ENCODE measurements around the gene MEGF11. TPM values are rescaled to one million over a fixed set of nuclear protein-coding genes. Genes with fewer than 3 reads are reported as not detected.

Gene MEGF11
- not detected in 2 replicates for total RNA-seq (2014; rRNA removed; shearing (Covaris generic); ENCODE audit: low replicate concordance)

GRCh38 chr15:66253418-66254088 lies at the start of gene MEGF11:
Gene MEGF11 (minus strand): TSS chr15:66253750. CDS start chr15:66128403, 125,347 bp downstream.
- Histone ChIP-seq H3K9ac (ENCODE audit: low read length) (no peak within 1 kb of the TSS), H2AFZ (ENCODE audit: low read length) (no peak within 1 kb of the TSS), H3K27ac (ENCODE audit: low read length) (no peak within 1 kb of the TSS), H3K79me2 (ENCODE audit: low read length) (no peaks in the 10 kb centered on the region), H3K9me2 (replicated peaks; ENCODE audit: insufficient read depth, low read length) (no peaks in the 10 kb centered on the region), H3K27me3 (ENCODE audit: low read length) (no peaks in the 10 kb centered on the region; the same call in 1 of the 2 replicates), H3K36me3 (ENCODE audit: insufficient read depth, low read length) (no peaks in the 10 kb centered on the region), H3K4me3 (ENCODE audit: low read length) (no peak within 1 kb of the TSS), H4K20me1 (ENCODE audit: insufficient read depth, low read depth, low read length) (no peaks in the 10 kb centered on the region), H3K4me2 (ENCODE audit: low read depth, low read length, poor library complexity, severe bottlenecking) (no peak within 1 kb of the TSS), H3K4me1 (ENCODE audit: low read length) (no peaks in the 10 kb centered on the region), H3K9me3 (ENCODE audit: low read length) (no peaks in the 10 kb centered on the region)
- no peak for DNase-seq

- Histone ChIP-seq H3K27me3 (ENCODE audit: low read length) (no peaks in the 10 kb centered on the region), H3K27ac (ENCODE audit: low read length) (no peak overlapping the region), H3K79me2 (ENCODE audit: low read length) (peaks cover 31% of the 10 kb centered on the region), H3K36me3 (ENCODE audit: insufficient read depth, low read length) (peaks cover 18% of the 10 kb centered on the region; the same call in 1 of the 2 replicates), H3K4me3 (ENCODE audit: low read length) (no peak overlapping the region), H2AFZ (ENCODE audit: low read length) (no peak overlapping the region), H3K9ac (ENCODE audit: low read length) (no peak overlapping the region), H3K9me3 (ENCODE audit: low read length) (no peaks in the 10 kb centered on the region), H3K4me2 (ENCODE audit: low read depth, low read length, poor library complexity, severe bottlenecking) (no peak overlapping the region), H3K4me1 (ENCODE audit: low read length) (no peaks in the 10 kb centered on the region), H4K20me1 (ENCODE audit: insufficient read depth, low read depth, low read length) (no peaks in the 10 kb centered on the region), H3K9me2 (replicated peaks; ENCODE audit: insufficient read depth, low read length) (no peaks in the 10 kb centered on the region)
- no peak for DNase-seq
Measured at GRCh38 chr15:66302489-66303278, 49.1 kb upstream of the MEGF11 start.

GRCh38 chr15:66298803-66299251 lies 45.3 kb upstream of the MEGF11 start:
- H3K36me3 ChIP-seq (ENCODE audit: insufficient read depth, low read length), result peaks cover 27% of the 10 kb centered on the region; the same call in 1 of the 2 replicates
- H3K4me1 ChIP-seq (ENCODE audit: low read length), result peaks cover 24% of the 10 kb centered on the region
- H3K79me2 ChIP-seq (ENCODE audit: low read length), result peaks cover 68% of the 10 kb centered on the region
- no peaks in the 10 kb centered on the region for H3K9me3 ChIP-seq (ENCODE audit: low read length)
- H4K20me1 ChIP-seq (ENCODE audit: insufficient read depth, low read depth, low read length), result no peaks in the 10 kb centered on the region
- DNase-seq, result no peak
- no peak overlapping the region for H3K27ac ChIP-seq (ENCODE audit: low read length)
- no peak overlapping the region for H3K9ac ChIP-seq (ENCODE audit: low read length)
- no peaks in the 10 kb centered on the region for H3K9me2 ChIP-seq (replicated peaks; ENCODE audit: insufficient read depth, low read length)
- no peaks in the 10 kb centered on the region for H3K27me3 ChIP-seq (ENCODE audit: low read length)
- H3K4me3 ChIP-seq (ENCODE audit: low read length), result no peak overlapping the region
- H2AFZ ChIP-seq (ENCODE audit: low read length), result no peak overlapping the region
- H3K4me2 ChIP-seq (ENCODE audit: low read depth, low read length, poor library complexity, severe bottlenecking), result no peak overlapping the region

- Histone ChIP-seq H3K4me3 (ENCODE audit: low read length) (peak overlapping the region; percentile 90), H3K27me3 (ENCODE audit: low read length) (no peaks in the 10 kb centered on the region), H3K9me3 (ENCODE audit: low read length) (no peaks in the 10 kb centered on the region), H3K4me2 (ENCODE audit: low read depth, low read length, poor library complexity, severe bottlenecking) (peak overlapping the region; percentile 81), H2AFZ (ENCODE audit: low read length) (no peak overlapping the region), H3K36me3 (ENCODE audit: insufficient read depth, low read length) (peaks cover 27% of the 10 kb centered on the region; the same call in 1 of the 2 replicates), H3K79me2 (ENCODE audit: low read length) (peaks cover 54% of the 10 kb centered on the region), H3K9me2 (replicated peaks; ENCODE audit: insufficient read depth, low read length) (no peaks in the 10 kb centered on the region), H3K9ac (ENCODE audit: low read length) (peak overlapping the region; percentile 92; the same call in 1 of the 2 replicates), H3K4me1 (ENCODE audit: low read length) (peaks cover 36% of the 10 kb centered on the region), H4K20me1 (ENCODE audit: insufficient read depth, low read depth, low read length) (no peaks in the 10 kb centered on the region), H3K27ac (ENCODE audit: low read length) (peak overlapping the region; percentile 92; the same call in 1 of the 2 replicates)
- DNase-seq, result no peak
Measured at GRCh38 chr15:66296186-66296585, 42.6 kb upstream of the MEGF11 start.

- no peaks in the 10 kb centered on the region for H4K20me1 ChIP-seq (ENCODE audit: insufficient read depth, low read depth, low read length)
- no peaks in the 10 kb centered on the region for H3K27me3 ChIP-seq (ENCODE audit: low read length)
- H3K79me2 ChIP-seq (ENCODE audit: low read length), result peaks cover 50% of the 10 kb centered on the region
- peaks cover 24% of the 10 kb centered on the region; the same call in 1 of the 2 replicates for H3K36me3 ChIP-seq (ENCODE audit: insufficient read depth, low read length)
- peaks cover 36% of the 10 kb centered on the region for H3K4me1 ChIP-seq (ENCODE audit: low read length)
- peak; percentile 62 for DNase-seq
- peak overlapping the region; percentile 81 for H3K4me2 ChIP-seq (ENCODE audit: low read depth, low read length, poor library complexity, severe bottlenecking)
- peak overlapping the region; percentile 92 for H3K9ac ChIP-seq (ENCODE audit: low read length)
- peak overlapping the region; percentile 92 for H3K27ac ChIP-seq (ENCODE audit: low read length)
- no peaks in the 10 kb centered on the region for H3K9me2 ChIP-seq (replicated peaks; ENCODE audit: insufficient read depth, low read length)
- no peaks in the 10 kb centered on the region for H3K9me3 ChIP-seq (ENCODE audit: low read length)
- 0 out of 2 replicates have a peak overlapping the region, but pooled peaks have one; percentile 59 for H2AFZ ChIP-seq (ENCODE audit: low read length)
- H3K4me3 ChIP-seq (ENCODE audit: low read length), result peak overlapping the region; percentile 90
Measured at GRCh38 chr15:66294932-66295235, 41.3 kb upstream of the MEGF11 start.

GRCh38 chr15:66294157-66294931 lies 40.8 kb upstream of the MEGF11 start:
- Histone ChIP-seq H3K4me2 (ENCODE audit: low read depth, low read length, poor library complexity, severe bottlenecking) (peak overlapping the region; percentile 81), H3K27me3 (ENCODE audit: low read length) (no peaks in the 10 kb centered on the region), H2AFZ (ENCODE audit: low read length) (peak overlapping the region; percentile 59), H3K9ac (ENCODE audit: low read length) (peak overlapping the region; percentile 92), H3K9me3 (ENCODE audit: low read length) (no peaks in the 10 kb centered on the region), H3K9me2 (replicated peaks; ENCODE audit: insufficient read depth, low read length) (no peaks in the 10 kb centered on the region), H3K4me1 (ENCODE audit: low read length) (peaks cover 36% of the 10 kb centered on the region), H4K20me1 (ENCODE audit: insufficient read depth, low read depth, low read length) (no peaks in the 10 kb centered on the region), H3K27ac (ENCODE audit: low read length) (peak overlapping the region; percentile 92), H3K79me2 (ENCODE audit: low read length) (peaks cover 50% of the 10 kb centered on the region), H3K4me3 (ENCODE audit: low read length) (peak overlapping the region; percentile 90), H3K36me3 (ENCODE audit: insufficient read depth, low read length) (peaks cover 24% of the 10 kb centered on the region; the same call in 1 of the 2 replicates)
- peak; percentile 84 for DNase-seq

GRCh38 chr15:66293419-66294156 lies 40.0 kb upstream of the MEGF11 start, which contains the start of gene DIS3L:
Gene DIS3L (plus strand): TSS chr15:66293568. CDS start chr15:66293597, 29 bp downstream.
- H3K4me1 ChIP-seq (ENCODE audit: low read length), result peaks cover 36% of the 10 kb centered on the region
- peak within 1 kb of the TSS; percentile 92 for H3K9ac ChIP-seq (ENCODE audit: low read length)
- H3K4me3 ChIP-seq (ENCODE audit: low read length), result peak within 1 kb of the TSS; percentile 90
- no peaks in the 10 kb centered on the region for H3K9me2 ChIP-seq (replicated peaks; ENCODE audit: insufficient read depth, low read length)
- no peaks in the 10 kb centered on the region for H3K9me3 ChIP-seq (ENCODE audit: low read length)
- no peaks in the 10 kb centered on the region for H4K20me1 ChIP-seq (ENCODE audit: insufficient read depth, low read depth, low read length)
- H3K36me3 ChIP-seq (ENCODE audit: insufficient read depth, low read length), result peaks cover 19% of the 10 kb centered on the region; the same call in 1 of the 2 replicates
- peak within 1 kb of the TSS; percentile 81 for H3K4me2 ChIP-seq (ENCODE audit: low read depth, low read length, poor library complexity, severe bottlenecking)
- H3K79me2 ChIP-seq (ENCODE audit: low read length), result peaks cover 45% of the 10 kb centered on the region
- DNase-seq, result peak; percentile 88
- peak within 1 kb of the TSS; percentile 92 for H3K27ac ChIP-seq (ENCODE audit: low read length)
- no peaks in the 10 kb centered on the region for H3K27me3 ChIP-seq (ENCODE audit: low read length)
- H2AFZ ChIP-seq (ENCODE audit: low read length), result peak within 1 kb of the TSS; percentile 92

Measured in Karpas-422 (cell line).